Right renal cortex interstitium (tissue), 3 donors: ENCODE data around the gene UBASH3A. TPM values are rescaled to one million over a fixed set of nuclear protein-coding genes. Genes with fewer than 3 reads are reported as not detected.

Experiments used
- DNase-seq, 3 donors: peaks; one replicate each; pipeline ENCODE4 v3.0.0-alpha.2; 2013; ENCODE audit warnings: low read depth in 3 of 3, low spot score in 2 of 3
- polyA plus RNA-seq, 3 donors: library from polyadenylated mRNA; unstranded; fragments of 120-200 nt; gene quantifications; one replicate each; pipeline ENCODE4 v1.2.1, GENCODE V29; 2013; ENCODE audit not compliant: insufficient read length in 3 of 3

Gene UBASH3A
- polyA plus RNA-seq, 3 donors: 0.06 to 0.15 TPM; not detected in 1

GRCh38 chr21:42445311-42445710, 41.6 kb downstream of the UBASH3A start:
- DNase-seq: no peak

GRCh38 chr21:42446531-42446930, 42.8 kb downstream of the UBASH3A start:
- DNase-seq: no peak

GRCh38 chr21:42447182-42447581, 43.5 kb downstream of the UBASH3A start:
- DNase-seq: no peak

GRCh38 chr21:42447732-42448131, 44.0 kb downstream of the UBASH3A start:
- DNase-seq: no peak

GRCh38 chr21:42448686-42449085, 45.0 kb downstream of the UBASH3A start:
- no peak for DNase-seq

- no peak for DNase-seq
Measured at GRCh38 chr21:42451941-42452340, 48.2 kb downstream of the UBASH3A start.

- DNase-seq: no peak
Measured at GRCh38 chr21:42452401-42453223, 48.9 kb downstream of the UBASH3A start.

- no peak for DNase-seq
Measured at GRCh38 chr21:42453224-42453985, 49.7 kb downstream of the UBASH3A start.

- DNase-seq: no peak
Measured at GRCh38 chr21:42453986-42454570, 50.4 kb downstream of the UBASH3A start.

- DNase-seq: no peak
Measured at GRCh38 chr21:42454786-42455185, 51.1 kb downstream of the UBASH3A start.

GRCh38 chr21:42455196-42455595, 51.5 kb downstream of the UBASH3A start:
- DNase-seq: no peak

GRCh38 chr21:42455754-42456440, 52.2 kb downstream of the UBASH3A start:
- DNase-seq: no peak

GRCh38 chr21:42456457-42456856, 52.8 kb downstream of the UBASH3A start:
- DNase-seq: no peak

- no peak for DNase-seq
Measured at GRCh38 chr21:42459082-42459460, 55.4 kb downstream of the UBASH3A start.

- DNase-seq: no peak
Measured at GRCh38 chr21:42459546-42460215, 56.0 kb downstream of the UBASH3A start.

GRCh38 chr21:42460391-42461184, 56.9 kb downstream of the UBASH3A start:
- DNase-seq: peak in 1 of 3 donors; percentile 65

- no peak for DNase-seq
Measured at GRCh38 chr21:42461185-42461520, 57.5 kb downstream of the UBASH3A start.

- peak in 1 of 3 donors; percentile 72 for DNase-seq
Measured at GRCh38 chr21:42461881-42462877, 58.5 kb downstream of the UBASH3A start.
